Retinal pigment epithelial cell (primary cell): ENCODE measurements around the gene RNF130.

ENCODE experiments used
- DNase-seq: peaks from one replicate; pipeline ENCODE4 v3.0.0-alpha.2; 2010; ENCODE audit warnings: low read depth
- H3K4me3 ChIP-seq: 2 replicates; pipeline ENCODE4 v1.5.1; 2011; ENCODE audit warnings: mild to moderate bottlenecking, low read length, control low read depth, moderate library complexity
- TF ChIP-seq, protein P1 (sequence below): conservative IDR thresholded peaks from 2 replicates; pipeline ENCODE4 v1.5.1; 2011; ENCODE audit warnings: low read depth, low read length, control low read depth, inconsistent platforms

The RNF130 gene

GRCh38 chr5:180069589-180070247, 1.8 kb downstream of the RNF130 start:
- TF ChIP-seq, protein P1, sequence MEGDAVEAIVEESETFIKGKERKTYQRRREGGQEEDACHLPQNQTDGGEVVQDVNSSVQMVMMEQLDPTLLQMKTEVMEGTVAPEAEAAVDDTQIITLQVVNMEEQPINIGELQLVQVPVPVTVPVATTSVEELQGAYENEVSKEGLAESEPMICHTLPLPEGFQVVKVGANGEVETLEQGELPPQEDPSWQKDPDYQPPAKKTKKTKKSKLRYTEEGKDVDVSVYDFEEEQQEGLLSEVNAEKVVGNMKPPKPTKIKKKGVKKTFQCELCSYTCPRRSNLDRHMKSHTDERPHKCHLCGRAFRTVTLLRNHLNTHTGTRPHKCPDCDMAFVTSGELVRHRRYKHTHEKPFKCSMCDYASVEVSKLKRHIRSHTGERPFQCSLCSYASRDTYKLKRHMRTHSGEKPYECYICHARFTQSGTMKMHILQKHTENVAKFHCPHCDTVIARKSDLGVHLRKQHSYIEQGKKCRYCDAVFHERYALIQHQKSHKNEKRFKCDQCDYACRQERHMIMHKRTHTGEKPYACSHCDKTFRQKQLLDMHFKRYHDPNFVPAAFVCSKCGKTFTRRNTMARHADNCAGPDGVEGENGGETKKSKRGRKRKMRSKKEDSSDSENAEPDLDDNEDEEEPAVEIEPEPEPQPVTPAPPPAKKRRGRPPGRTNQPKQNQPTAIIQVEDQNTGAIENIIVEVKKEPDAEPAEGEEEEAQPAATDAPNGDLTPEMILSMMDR: no peak
- DNase-seq: no peak
- H3K4me3 ChIP-seq: peak overlapping the region; percentile 82

DNA sequence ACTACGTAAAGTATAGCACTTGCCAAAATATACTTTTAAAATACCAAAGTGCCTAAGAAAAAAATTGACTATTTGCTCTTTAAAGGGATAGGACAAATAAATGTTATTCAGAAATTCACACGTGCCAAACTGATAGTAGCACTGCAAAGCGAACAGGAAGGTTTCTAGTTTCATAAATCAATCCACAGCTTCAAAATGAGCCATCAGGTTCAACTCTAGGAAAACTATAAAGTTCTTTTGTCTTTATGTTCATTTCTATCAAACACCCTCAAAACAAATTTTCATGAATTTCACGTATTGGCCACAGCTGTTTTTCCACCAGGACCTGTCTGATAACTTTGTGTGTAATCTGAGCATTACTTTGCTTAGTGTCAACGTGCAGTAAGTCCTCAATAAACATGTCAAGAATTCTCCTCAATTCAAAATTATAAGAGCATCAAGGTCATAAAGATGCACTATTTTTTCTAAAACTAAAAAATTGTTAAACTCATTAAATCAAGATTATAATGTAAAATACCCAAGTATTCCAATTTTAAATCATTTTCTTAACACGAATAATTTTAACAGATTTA, 3.0 kb downstream of the RNF130 start:
- no peak for DNase-seq
- no peak overlapping the region for H3K4me3 ChIP-seq
- TF ChIP-seq, protein P1: no peak

DNA sequence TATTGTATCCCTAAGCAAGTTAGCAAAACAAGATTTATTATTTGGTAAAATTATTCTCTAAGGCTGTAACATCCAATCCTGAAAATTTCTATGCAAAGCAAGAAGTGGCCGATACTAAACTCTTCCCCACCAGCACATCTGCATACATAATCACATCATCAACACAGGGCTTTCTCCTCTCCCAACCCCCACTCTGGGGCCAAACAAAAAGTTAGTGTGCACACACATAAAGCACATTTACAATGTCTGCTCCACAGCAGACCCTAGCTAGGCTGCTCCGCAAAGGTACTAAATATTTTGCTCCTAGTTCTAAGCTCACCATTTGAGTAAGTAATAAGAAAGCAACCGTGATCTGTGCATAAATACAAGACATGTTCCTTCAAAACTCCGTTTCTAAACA, 3.6 kb downstream of the RNF130 start:
- TF ChIP-seq, protein P1: no peak
- H3K4me3 ChIP-seq: peak overlapping the region; percentile 3
- DNase-seq: no peak

GRCh38 chr5:180060192-180060591, 11.4 kb downstream of the RNF130 start:
- no peak overlapping the region for H3K4me3 ChIP-seq
- TF ChIP-seq, protein P1: no peak
- no peak for DNase-seq

DNA sequence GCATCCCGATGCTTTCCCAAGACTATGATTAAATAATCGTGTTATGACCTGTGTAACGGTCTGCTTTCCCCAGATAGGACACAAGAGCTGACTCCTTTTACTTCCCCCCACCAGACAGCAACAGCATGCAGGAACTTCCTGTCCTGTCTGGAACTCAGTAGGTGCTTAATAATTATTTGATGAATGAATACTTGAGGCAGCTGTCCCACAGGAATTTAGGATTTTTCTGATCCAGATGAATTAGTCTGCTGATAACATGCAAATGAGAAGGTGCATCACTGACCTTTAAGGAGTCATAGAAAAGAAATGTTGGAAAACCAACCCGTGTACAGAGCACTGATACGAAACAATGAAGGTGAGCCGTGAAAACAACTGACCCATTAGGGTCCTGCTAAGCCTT, 12.2 kb downstream of the RNF130 start:
- DNase-seq: no peak
- no peak overlapping the region for H3K4me3 ChIP-seq
- TF ChIP-seq, protein P1: no peak

- TF ChIP-seq, protein P1: no peak
- no peak overlapping the region for H3K4me3 ChIP-seq
- DNase-seq: no peak
These were observed 15.4 kb downstream of the RNF130 start for GRCh38 chr5:180056153-180056552.

DNA sequence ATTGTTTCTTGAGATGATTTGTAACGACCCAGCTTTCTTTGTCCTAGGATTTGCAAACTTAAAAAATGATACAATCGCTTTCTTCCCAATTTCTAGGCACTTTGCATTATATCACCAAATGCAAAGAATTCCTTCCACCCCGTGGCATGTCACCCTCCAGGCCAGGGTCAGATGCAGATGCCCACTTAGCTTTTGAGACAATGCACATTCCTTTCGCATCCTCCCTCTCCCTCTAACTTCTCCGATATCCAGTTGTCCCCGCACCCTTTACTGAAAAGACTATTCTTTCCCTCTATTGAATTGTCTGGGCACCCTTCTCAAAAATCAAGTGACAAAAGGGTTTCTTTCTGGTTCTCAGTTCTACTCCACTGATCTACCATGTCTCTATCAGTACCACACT, 17.3 kb downstream of the RNF130 start:
- no peak overlapping the region for H3K4me3 ChIP-seq
- TF ChIP-seq, protein P1: no peak
- no peak for DNase-seq
